GM12873 (cell line): Measurements from ENCODE around the gene AP5S1.

ENCODE experiments used
- TF ChIP-seq, protein P1 (sequence below): IDR thresholded peaks from 2 replicates; pipeline ENCODE4 v1.5.1; 2012; ENCODE audit warnings: low read depth, mild to moderate bottlenecking, moderate library complexity, low read length, control low read depth; ENCODE audit not compliant: insufficient read depth; ENCODE audit errors: missing control alignments

Gene AP5S1

DNA sequence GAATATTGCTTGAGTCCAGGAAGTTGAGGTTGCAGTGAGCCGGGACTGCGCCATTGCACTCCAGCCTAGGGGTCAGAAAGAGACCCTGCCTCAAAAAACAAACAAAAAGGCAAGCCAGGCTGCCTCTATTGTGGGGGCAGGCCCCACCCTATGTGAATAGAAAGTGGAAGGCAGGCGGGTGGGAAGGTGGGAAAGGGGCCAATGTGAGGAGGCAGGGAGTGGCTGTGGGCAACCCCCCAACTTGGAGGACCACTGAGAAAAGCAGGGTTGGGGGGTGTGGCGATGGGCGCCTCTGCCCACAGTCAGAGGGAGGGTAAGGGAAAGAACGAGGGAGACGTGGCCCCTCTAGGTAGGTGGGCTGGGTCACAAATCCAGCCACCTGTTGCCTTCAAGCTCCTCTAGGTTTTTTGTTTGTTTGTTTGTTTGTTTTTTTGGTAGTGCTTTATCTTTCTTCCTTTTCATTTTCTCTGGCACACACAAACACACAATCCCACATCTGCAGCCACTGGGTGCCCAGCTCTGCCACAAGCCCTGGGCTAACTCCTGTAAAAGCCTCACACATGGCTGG lies 5.3 kb upstream of the AP5S1 start:
- TF ChIP-seq, protein P1, sequence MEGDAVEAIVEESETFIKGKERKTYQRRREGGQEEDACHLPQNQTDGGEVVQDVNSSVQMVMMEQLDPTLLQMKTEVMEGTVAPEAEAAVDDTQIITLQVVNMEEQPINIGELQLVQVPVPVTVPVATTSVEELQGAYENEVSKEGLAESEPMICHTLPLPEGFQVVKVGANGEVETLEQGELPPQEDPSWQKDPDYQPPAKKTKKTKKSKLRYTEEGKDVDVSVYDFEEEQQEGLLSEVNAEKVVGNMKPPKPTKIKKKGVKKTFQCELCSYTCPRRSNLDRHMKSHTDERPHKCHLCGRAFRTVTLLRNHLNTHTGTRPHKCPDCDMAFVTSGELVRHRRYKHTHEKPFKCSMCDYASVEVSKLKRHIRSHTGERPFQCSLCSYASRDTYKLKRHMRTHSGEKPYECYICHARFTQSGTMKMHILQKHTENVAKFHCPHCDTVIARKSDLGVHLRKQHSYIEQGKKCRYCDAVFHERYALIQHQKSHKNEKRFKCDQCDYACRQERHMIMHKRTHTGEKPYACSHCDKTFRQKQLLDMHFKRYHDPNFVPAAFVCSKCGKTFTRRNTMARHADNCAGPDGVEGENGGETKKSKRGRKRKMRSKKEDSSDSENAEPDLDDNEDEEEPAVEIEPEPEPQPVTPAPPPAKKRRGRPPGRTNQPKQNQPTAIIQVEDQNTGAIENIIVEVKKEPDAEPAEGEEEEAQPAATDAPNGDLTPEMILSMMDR: no peak

DNA sequence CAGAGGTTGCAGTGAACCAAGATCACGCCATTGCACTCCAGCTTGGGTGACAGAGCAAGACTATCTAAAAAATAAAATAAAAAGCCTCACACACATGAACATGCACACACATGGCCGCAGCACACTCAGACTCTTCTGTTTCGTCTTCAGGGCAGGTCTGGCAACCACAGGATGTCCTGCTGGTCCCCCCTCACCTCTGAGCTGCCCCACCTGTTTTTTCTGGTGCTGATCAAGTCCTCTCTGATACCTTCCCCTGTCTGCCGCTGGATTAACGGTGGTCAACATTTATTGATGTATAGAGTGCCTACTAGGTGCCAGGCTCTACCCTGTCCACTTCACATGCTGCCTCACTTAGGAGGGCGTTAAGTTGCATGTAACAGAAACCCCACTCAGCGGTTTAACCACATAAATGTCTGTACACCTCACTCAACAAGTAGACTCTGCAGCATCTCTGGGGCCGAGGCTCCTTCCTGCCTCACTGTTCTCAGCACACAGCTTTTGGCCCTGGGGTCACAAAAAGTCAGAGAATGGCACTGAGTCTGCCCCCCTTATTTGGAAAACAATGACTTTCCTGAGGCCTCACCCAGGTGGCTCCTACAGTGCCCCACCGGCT lies 4.5 kb upstream of the AP5S1 start:
- TF ChIP-seq, protein P1: no peak

DNA sequence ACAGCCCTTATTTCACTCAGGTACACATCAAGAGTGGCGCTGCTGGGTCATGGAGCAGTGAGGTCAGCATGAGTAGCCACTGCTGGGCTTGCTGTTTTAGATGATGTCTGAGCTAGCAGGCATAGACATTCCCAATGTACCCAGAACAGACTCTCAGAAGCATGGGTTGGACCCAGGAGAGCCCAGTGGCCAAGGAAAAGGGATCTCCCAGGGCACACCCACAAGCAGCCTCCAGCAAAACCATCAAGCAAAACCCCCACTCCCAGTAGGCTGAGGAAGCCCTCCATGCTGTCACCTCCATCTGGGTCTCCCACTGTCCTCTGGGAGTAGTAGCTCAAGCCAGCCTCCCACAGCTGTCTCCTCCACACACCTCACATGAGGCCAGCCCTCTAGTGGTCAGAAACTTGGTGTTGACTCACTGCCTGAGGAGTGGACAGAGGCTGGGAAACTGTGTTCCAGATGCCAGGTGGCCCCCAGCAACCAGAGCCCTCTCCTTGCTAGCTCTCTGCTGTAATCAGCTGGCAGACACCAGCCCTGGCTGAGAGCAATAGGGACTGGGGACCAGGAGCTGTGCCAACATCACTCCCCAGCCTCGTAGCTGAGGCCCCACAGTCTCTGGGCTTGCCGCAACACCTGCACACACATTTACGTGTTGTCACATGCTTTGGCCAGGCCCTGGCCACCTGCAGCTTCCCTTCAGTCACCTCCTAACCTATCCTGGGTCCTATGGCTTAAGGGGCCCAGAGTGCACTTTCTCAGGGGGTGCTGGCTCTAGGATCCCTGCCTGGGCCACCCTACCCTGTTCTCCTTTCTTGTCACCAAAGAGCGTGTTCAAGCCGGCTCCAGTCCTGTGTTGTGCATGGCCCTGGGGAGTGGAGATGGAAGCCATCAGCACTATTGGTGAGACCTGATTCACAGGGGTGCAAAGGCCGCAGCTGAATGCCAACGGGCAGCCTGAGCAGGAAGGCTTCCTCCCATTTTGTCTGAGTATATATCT lies 1.9 kb upstream of the AP5S1 start:
- TF ChIP-seq, protein P1: peak; percentile 71

DNA sequence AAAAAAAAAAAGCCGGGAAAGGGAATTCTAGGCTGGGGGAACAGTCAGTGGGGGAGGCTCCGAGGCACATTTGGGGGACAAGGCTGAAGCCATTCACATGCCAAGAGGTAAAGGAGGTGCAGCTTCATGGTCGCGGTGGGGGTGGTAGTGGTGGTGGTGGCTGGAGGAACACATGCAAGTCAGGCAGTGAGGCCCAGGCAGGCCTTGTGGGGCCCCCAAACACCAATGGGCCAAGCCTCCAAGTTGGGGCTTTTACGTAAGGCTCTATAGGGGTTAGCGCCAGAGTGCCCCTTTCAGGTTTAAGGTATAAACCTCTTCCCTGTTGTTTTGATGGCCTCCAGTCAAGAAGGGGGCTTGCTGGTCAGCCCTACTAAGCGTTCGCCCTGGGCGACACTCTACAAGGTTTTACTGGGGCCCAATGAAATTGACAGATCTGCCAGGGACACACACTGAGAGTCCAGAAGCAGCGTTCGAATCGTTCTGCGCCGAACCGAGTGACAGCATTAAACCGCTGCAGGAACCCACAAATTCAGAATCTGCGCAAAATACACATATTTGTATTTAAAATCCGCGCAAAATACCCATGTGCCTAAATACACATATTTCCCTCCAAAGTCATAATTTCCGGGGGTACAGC lies 818 bp upstream of the AP5S1 start:
- TF ChIP-seq, protein P1: no peak

DNA sequence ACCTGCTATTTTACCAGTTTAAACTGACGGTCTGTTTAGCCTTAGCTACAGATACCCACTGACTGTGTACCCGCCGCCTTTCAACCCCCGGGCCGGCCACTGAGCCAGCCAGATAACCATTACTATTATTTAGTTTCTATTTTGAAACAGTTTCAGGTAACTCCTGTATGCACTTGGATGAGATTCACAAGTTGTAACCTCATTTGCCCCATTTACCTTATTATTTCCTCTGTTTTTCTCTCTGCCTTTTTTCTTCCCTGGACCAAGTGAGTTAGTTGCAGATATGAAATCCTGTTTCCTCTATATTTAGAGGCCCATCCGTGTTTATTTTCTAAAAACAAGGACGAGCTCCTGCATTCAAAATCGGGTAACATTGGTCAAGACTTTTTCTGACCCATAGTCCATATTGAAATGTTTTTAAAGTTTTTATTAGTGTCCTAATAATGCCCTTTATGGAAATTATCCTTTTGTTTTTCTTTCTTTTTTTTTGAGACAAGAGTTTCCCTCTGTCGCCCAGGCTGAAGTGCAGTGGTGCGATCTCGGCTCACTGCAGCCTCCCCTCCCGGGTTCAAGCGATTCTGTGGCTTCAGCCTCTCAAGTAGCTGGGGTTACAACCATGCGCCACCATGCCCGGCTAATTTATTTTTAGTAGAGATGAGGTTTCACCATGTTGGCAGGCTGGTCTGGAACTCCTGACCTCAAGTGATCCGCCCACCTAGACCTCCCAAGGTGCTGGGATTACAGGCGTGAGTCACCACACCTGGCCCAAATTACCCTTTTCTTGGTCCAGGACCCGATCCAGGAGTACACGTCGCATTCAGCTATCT lies 767 bp downstream of the AP5S1 start:
- TF ChIP-seq, protein P1: no peak

DNA sequence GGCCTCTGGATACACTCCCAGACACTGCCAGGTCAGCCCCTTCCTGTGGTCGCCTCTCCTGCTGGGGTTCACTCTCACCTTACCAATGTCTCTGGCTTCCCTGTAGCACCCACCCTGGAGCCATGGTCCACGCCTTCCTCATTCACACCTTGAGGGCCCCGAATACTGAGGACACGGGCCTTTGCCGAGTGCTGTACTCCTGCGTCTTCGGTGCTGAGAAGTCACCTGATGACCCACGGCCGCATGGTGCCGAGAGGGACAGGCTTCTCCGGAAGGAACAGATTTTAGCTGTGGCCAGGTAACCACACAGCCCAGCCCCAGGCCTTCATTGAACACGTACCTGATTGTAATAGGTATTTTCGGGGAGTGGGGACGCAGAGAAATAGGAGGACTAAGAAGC lies 1.6 kb downstream of the AP5S1 start:
- TF ChIP-seq, protein P1: no peak
